ENCODE measurements around the gene ACOT7. TPM values are rescaled to one million over a fixed set of nuclear protein-coding genes. Genes with fewer than 3 reads are reported as not detected.

The ACOT7 gene
- total RNA-seq, 2 experiments from 2014 or later: 23.4 to 53.6 TPM

- TF ChIP-seq CTCF (conservative IDR thresholded peaks at IDR 0.05; ENCODE audit: low read length) (no peak), EZH2phosphoT487 (IDR thresholded peaks at IDR 0.05; ENCODE audit: borderline replicate concordance, low read depth, low read length) (no peak)
- POLR2A ChIA-PET: no interaction called here
Observed at GRCh38 chr1:6370006-6370405, 23.6 kb downstream of the ACOT7 start.

GRCh38 chr1:6367381-6368012, 26.1 kb downstream of the ACOT7 start:
- H3K36me3 ChIP-seq (ENCODE audit: insufficient read depth, low read length): peaks cover 6% of the 10 kb centered on the region
- H3K4me1 ChIP-seq (ENCODE audit: insufficient read depth, low read length, poor library complexity, severe bottlenecking): no peaks in the 10 kb centered on the region
- intact Hi-C loops (cut with micrococcal nuclease; ENCODE audit: unreplicated experiment): no loop called here
- DNase-seq (ENCODE audit: low spot score): no peak
- H3K4me3 ChIP-seq (ENCODE audit: low read depth, low read length, poor library complexity, severe bottlenecking): no peak overlapping the region
- POLR2A ChIA-PET: no interaction called here
- CTCF ChIA-PET (ENCODE audit: unreplicated experiment): no interaction called here
- no TSS peak for BruUV-seq (replicated peaks)
- TF ChIP-seq CTCF (conservative IDR thresholded peaks at IDR 0.05; ENCODE audit: low read length): no peak
- TF ChIP-seq EZH2phosphoT487 (IDR thresholded peaks at IDR 0.05; ENCODE audit: borderline replicate concordance, low read depth, low read length): no peak
- H4K20me1 ChIP-seq (ENCODE audit: insufficient read depth, low read length): no peaks in the 10 kb centered on the region
- no peaks in the 10 kb centered on the region for H3K9me3 ChIP-seq (ENCODE audit: low read length)
- H3K27ac ChIP-seq (ENCODE audit: low read depth, low read length, poor library complexity, severe bottlenecking): no peak overlapping the region
- H2AFZ ChIP-seq (ENCODE audit: low read length): no peak overlapping the region
- H3K4me2 ChIP-seq (ENCODE audit: low read length): no peak overlapping the region
- H3K79me2 ChIP-seq (ENCODE audit: insufficient read depth, low read depth, low read length): no peaks in the 10 kb centered on the region
- H3K9me2 ChIP-seq (ENCODE audit: insufficient read depth, low read length): no peaks in the 10 kb centered on the region

More at GRCh38 chr1:6370006-6370405, 23.6 kb downstream of the ACOT7 start:
- CTCF ChIA-PET (ENCODE audit: unreplicated experiment): no interaction called here
- H3K27ac ChIP-seq (ENCODE audit: low read depth, low read length, poor library complexity, severe bottlenecking): no peak overlapping the region
- no peak for DNase-seq (ENCODE audit: low spot score)
- no peaks in the 10 kb centered on the region for H3K79me2 ChIP-seq (ENCODE audit: insufficient read depth, low read depth, low read length)
- H3K4me2 ChIP-seq (ENCODE audit: low read length): no peak overlapping the region
- intact Hi-C loops (cut with micrococcal nuclease; ENCODE audit: unreplicated experiment): no loop called here
- H3K4me1 ChIP-seq (ENCODE audit: insufficient read depth, low read length, poor library complexity, severe bottlenecking): no peaks in the 10 kb centered on the region
- H3K4me3 ChIP-seq (ENCODE audit: low read depth, low read length, poor library complexity, severe bottlenecking): no peak overlapping the region
- H2AFZ ChIP-seq (ENCODE audit: low read length): no peak overlapping the region
- BruUV-seq (replicated peaks): no TSS peak
- H3K36me3 ChIP-seq (ENCODE audit: insufficient read depth, low read length): peaks cover 6% of the 10 kb centered on the region
- H3K9me3 ChIP-seq (ENCODE audit: low read length): no peaks in the 10 kb centered on the region
- H3K9me2 ChIP-seq (ENCODE audit: insufficient read depth, low read length): no peaks in the 10 kb centered on the region
- H4K20me1 ChIP-seq (ENCODE audit: insufficient read depth, low read length): no peaks in the 10 kb centered on the region

GRCh38 chr1:6365047-6365446, 28.5 kb downstream of the ACOT7 start:
- Histone ChIP-seq H3K4me2 (ENCODE audit: low read length) (no peak overlapping the region), H3K9me2 (ENCODE audit: insufficient read depth, low read length) (no peaks in the 10 kb centered on the region), H2AFZ (ENCODE audit: low read length) (no peak overlapping the region), H3K27ac (ENCODE audit: low read depth, low read length, poor library complexity, severe bottlenecking) (no peak overlapping the region), H3K4me3 (ENCODE audit: low read depth, low read length, poor library complexity, severe bottlenecking) (no peak overlapping the region), H3K79me2 (ENCODE audit: insufficient read depth, low read depth, low read length) (no peaks in the 10 kb centered on the region), H4K20me1 (ENCODE audit: insufficient read depth, low read length) (no peaks in the 10 kb centered on the region), H3K9me3 (ENCODE audit: low read length) (no peaks in the 10 kb centered on the region), H3K4me1 (ENCODE audit: insufficient read depth, low read length, poor library complexity, severe bottlenecking) (peaks cover under 1% of the 10 kb centered on the region), H3K36me3 (ENCODE audit: insufficient read depth, low read length) (peaks cover 6% of the 10 kb centered on the region)
- CTCF ChIA-PET (ENCODE audit: unreplicated experiment): no interaction called here
- intact Hi-C loops (cut with micrococcal nuclease; ENCODE audit: unreplicated experiment): no loop called here
- no peak for TF ChIP-seq EZH2phosphoT487 (IDR thresholded peaks at IDR 0.05; ENCODE audit: borderline replicate concordance, low read depth, low read length)
- TF ChIP-seq CTCF (conservative IDR thresholded peaks at IDR 0.05; ENCODE audit: low read length): no peak
- POLR2A ChIA-PET: no interaction called here
- DNase-seq (ENCODE audit: low spot score): no peak
- no TSS peak for BruUV-seq (replicated peaks)

Data from OCI-LY7 (cell line).